Adrenal gland (tissue), 5 donors: Measurements from ENCODE around the gene TP53I11.

Experiments used
- POLR2A ChIP-seq, 2 donors: fragments of 450-650 bp; IDR thresholded peaks; one replicate each; pipeline ENCODE4 v1.6.1; 2017; ENCODE audit warnings: antibody characterized with exemption in 2 of 2, mild to moderate bottlenecking in 2 of 2, moderate library complexity in 1 of 2
- TF ChIP-seq, protein P1 (sequence below), 6 experiments: fragments of 450-650 bp in 4 of 6; fragments of 200-600 bp in 2 of 6; sonication (generic) in 1 of 6; IDR thresholded peaks; 1 replicate in 5 of 6; 2 replicates in 1 of 6; pipeline versions ENCODE4 v1.5.1 to v1.8.0; 2016 to 2021; ENCODE audit warnings: antibody characterized with exemption in 6 of 6, mild to moderate bottlenecking in 2 of 6, moderate library complexity in 1 of 6
- donor health status: DM: no; HTN: no; CAD: no.

DNA sequence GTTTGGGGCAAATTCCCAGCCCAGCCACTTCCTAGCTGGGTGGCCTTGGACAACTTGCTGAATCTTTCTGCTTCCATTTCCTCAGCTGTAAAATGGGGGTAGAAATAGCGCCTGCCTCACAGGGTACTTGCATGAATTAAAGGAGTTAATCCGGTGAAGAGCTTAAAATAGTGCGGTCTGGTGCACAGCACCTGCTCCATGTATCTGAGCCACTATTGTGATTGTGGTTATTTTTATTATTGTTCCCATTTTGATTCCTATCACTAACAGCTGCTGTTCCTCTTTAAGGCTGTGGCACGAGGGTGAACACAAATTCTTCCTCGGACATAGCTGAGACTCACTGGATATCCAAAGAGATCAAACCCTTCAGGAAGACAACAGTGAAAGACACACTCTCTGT lies 46.9 kb upstream of the TP53I11 start:
- TF ChIP-seq, protein P1, sequence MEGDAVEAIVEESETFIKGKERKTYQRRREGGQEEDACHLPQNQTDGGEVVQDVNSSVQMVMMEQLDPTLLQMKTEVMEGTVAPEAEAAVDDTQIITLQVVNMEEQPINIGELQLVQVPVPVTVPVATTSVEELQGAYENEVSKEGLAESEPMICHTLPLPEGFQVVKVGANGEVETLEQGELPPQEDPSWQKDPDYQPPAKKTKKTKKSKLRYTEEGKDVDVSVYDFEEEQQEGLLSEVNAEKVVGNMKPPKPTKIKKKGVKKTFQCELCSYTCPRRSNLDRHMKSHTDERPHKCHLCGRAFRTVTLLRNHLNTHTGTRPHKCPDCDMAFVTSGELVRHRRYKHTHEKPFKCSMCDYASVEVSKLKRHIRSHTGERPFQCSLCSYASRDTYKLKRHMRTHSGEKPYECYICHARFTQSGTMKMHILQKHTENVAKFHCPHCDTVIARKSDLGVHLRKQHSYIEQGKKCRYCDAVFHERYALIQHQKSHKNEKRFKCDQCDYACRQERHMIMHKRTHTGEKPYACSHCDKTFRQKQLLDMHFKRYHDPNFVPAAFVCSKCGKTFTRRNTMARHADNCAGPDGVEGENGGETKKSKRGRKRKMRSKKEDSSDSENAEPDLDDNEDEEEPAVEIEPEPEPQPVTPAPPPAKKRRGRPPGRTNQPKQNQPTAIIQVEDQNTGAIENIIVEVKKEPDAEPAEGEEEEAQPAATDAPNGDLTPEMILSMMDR (IDR thresholded peaks at IDR 0.05), result no peak
- TF ChIP-seq POLR2A (IDR thresholded peaks at IDR 0.05), result no peak
